ENCODE data around the gene ALK. TPM values are rescaled to one million over a fixed set of nuclear protein-coding genes. Genes with fewer than 3 reads are reported as not detected.

The ALK gene
- total RNA-seq, 2 donors from 2014 or later, result 0.19 TPM; not detected in 1

GRCh38 chr2:29910960-29911359 lies 10.4 kb downstream of the ALK start:
- no peak for TF ChIP-seq CTCF (IDR thresholded peaks at IDR 0.05)
- H3K27ac ChIP-seq, result no peak overlapping the region
- intact Hi-C loops (cut with DNase I), result no loop called here
- H3K9ac ChIP-seq (ENCODE audit: low read depth in 2 of 2, low read length in 2 of 2), result no peak overlapping the region
- DNase-seq, result no peak
- H3K9me3 ChIP-seq, result no peaks in the 10 kb centered on the region
- no peaks in the 10 kb centered on the region for H3K4me1 ChIP-seq
- H3K4me3 ChIP-seq, result no peak overlapping the region
- H3K27me3 ChIP-seq, result no peaks in the 10 kb centered on the region
- H3K36me3 ChIP-seq, result no peaks in the 10 kb centered on the region

GRCh38 chr2:29910465-29910864 lies 10.9 kb downstream of the ALK start:
- no peak for DNase-seq
- Histone ChIP-seq H3K36me3 (no peaks in the 10 kb centered on the region), H3K4me3 (no peak overlapping the region), H3K27me3 (no peaks in the 10 kb centered on the region), H3K27ac (no peak overlapping the region), H3K9ac (ENCODE audit: low read depth in 2 of 2, low read length in 2 of 2) (no peak overlapping the region), H3K4me1 (no peaks in the 10 kb centered on the region), H3K9me3 (no peaks in the 10 kb centered on the region)
- no peak for TF ChIP-seq CTCF (IDR thresholded peaks at IDR 0.05)
- intact Hi-C loops (cut with DNase I), result no loop called here

GRCh38 chr2:29902356-29902755 lies 19.0 kb downstream of the ALK start:
- DNase-seq, result no peak
- TF ChIP-seq CTCF (IDR thresholded peaks at IDR 0.05), result no peak
- intact Hi-C loops (cut with DNase I), result no loop called here
- Histone ChIP-seq H3K36me3 (no peaks in the 10 kb centered on the region), H3K9ac (ENCODE audit: low read depth in 2 of 2, low read length in 2 of 2) (no peak overlapping the region), H3K27me3 (no peaks in the 10 kb centered on the region), H3K9me3 (no peaks in the 10 kb centered on the region), H3K27ac (no peak overlapping the region), H3K4me3 (no peak overlapping the region), H3K4me1 (no peaks in the 10 kb centered on the region)

- H3K9ac ChIP-seq (ENCODE audit: low read depth in 2 of 2, low read length in 2 of 2), result no peak overlapping the region
- H3K27ac ChIP-seq, result no peak overlapping the region
- H3K9me3 ChIP-seq, result no peaks in the 10 kb centered on the region
- H3K4me1 ChIP-seq, result no peaks in the 10 kb centered on the region
- no peak overlapping the region for H3K4me3 ChIP-seq
- no peaks in the 10 kb centered on the region for H3K27me3 ChIP-seq
- intact Hi-C loops (cut with DNase I), result no loop called here
- no peak for TF ChIP-seq CTCF (IDR thresholded peaks at IDR 0.05)
- DNase-seq, result no peak
- H3K36me3 ChIP-seq, result no peaks in the 10 kb centered on the region
Measured at GRCh38 chr2:29900971-29901633, 20.3 kb downstream of the ALK start.

GRCh38 chr2:29898999-29899398 lies 22.4 kb downstream of the ALK start:
- Histone ChIP-seq H3K27ac (no peak overlapping the region), H3K9ac (ENCODE audit: low read depth in 2 of 2, low read length in 2 of 2) (no peak overlapping the region), H3K9me3 (no peaks in the 10 kb centered on the region), H3K27me3 (no peaks in the 10 kb centered on the region), H3K4me1 (no peaks in the 10 kb centered on the region), H3K4me3 (no peak overlapping the region), H3K36me3 (no peaks in the 10 kb centered on the region)
- intact Hi-C loops (cut with DNase I), result no loop called here
- no peak for TF ChIP-seq CTCF (IDR thresholded peaks at IDR 0.05)
- DNase-seq, result no peak

Data from colonic mucosa (tissue), 4 donors.